Measurements from ENCODE around the gene OR2AG1.

Gene OR2AG1
- long read RNA-seq, result 0 reads

- DNase-seq (ENCODE audit: low read depth in 1 of 2, low spot score in 1 of 2), result no peak
- H3K27me3 ChIP-seq (ENCODE audit: insufficient read depth, poor library complexity, severe bottlenecking), result no peaks in the 10 kb centered on the region
- TF ChIP-seq CTCF (IDR thresholded peaks at IDR 0.05; ENCODE audit: insufficient read depth, low read length) (no peak), SPI1 (IDR thresholded peaks at IDR 0.05; ENCODE audit: borderline replicate concordance, low read depth) (no peak), GABPA (IDR thresholded peaks at IDR 0.05; ENCODE audit: low read depth) (no peak), POLR2AphosphoS5 (IDR thresholded peaks at IDR 0.05; ENCODE audit: low read depth) (no peak), REST (IDR thresholded peaks at IDR 0.05; ENCODE audit: insufficient replicate concordance, low read depth) (no peak)
- no peak within 1 kb of the TSS for H3K4me3 ChIP-seq (replicated peaks; ENCODE audit: insufficient read depth, low read length)
- H3K27ac ChIP-seq (replicated peaks), result no peak within 1 kb of the TSS
These were observed at the start of gene OR2AG1 for GRCh38 chr11:6782720-6783119. Gene OR2AG1, plus strand, starts transcription at chr11:6783020. Its CDS starts 2,018 bp downstream, at chr11:6785038.

- no peak overlapping the region for H3K4me3 ChIP-seq (replicated peaks; ENCODE audit: insufficient read depth, low read length)
- no peak for DNase-seq (ENCODE audit: low read depth in 1 of 2, low spot score in 1 of 2)
- H3K27me3 ChIP-seq (ENCODE audit: insufficient read depth, poor library complexity, severe bottlenecking), result no peaks in the 10 kb centered on the region
- TF ChIP-seq SPI1 (IDR thresholded peaks at IDR 0.05; ENCODE audit: borderline replicate concordance, low read depth) (0 out of 2 replicates have a peak, but pooled peaks have one; percentile 10), POLR2AphosphoS5 (IDR thresholded peaks at IDR 0.05; ENCODE audit: low read depth) (no peak), CTCF (IDR thresholded peaks at IDR 0.05; ENCODE audit: insufficient read depth, low read length) (no peak), GABPA (IDR thresholded peaks at IDR 0.05; ENCODE audit: low read depth) (no peak), REST (IDR thresholded peaks at IDR 0.05; ENCODE audit: insufficient replicate concordance, low read depth) (no peak)
- H3K27ac ChIP-seq (replicated peaks), result no peak overlapping the region
These were observed 49.2 kb upstream of the OR2AG1 start for GRCh38 chr11:6733326-6734275.

- H3K27me3 ChIP-seq (ENCODE audit: insufficient read depth, poor library complexity, severe bottlenecking), result no peaks in the 10 kb centered on the region
- H3K4me3 ChIP-seq (replicated peaks; ENCODE audit: insufficient read depth, low read length), result no peak overlapping the region
- no peak for DNase-seq (ENCODE audit: low read depth in 1 of 2, low spot score in 1 of 2)
- no peak for TF ChIP-seq POLR2AphosphoS5 (IDR thresholded peaks at IDR 0.05; ENCODE audit: low read depth)
- no peak for TF ChIP-seq REST (IDR thresholded peaks at IDR 0.05; ENCODE audit: insufficient replicate concordance, low read depth)
- no peak for TF ChIP-seq SPI1 (IDR thresholded peaks at IDR 0.05; ENCODE audit: borderline replicate concordance, low read depth)
- TF ChIP-seq CTCF (IDR thresholded peaks at IDR 0.05; ENCODE audit: insufficient read depth, low read length), result no peak
- no peak for TF ChIP-seq GABPA (IDR thresholded peaks at IDR 0.05; ENCODE audit: low read depth)
- no peak overlapping the region for H3K27ac ChIP-seq (replicated peaks)
These were observed 48.2 kb upstream of the OR2AG1 start for GRCh38 chr11:6734616-6735015.
